Measurements from ENCODE around the gene TNKS2.

DNA sequence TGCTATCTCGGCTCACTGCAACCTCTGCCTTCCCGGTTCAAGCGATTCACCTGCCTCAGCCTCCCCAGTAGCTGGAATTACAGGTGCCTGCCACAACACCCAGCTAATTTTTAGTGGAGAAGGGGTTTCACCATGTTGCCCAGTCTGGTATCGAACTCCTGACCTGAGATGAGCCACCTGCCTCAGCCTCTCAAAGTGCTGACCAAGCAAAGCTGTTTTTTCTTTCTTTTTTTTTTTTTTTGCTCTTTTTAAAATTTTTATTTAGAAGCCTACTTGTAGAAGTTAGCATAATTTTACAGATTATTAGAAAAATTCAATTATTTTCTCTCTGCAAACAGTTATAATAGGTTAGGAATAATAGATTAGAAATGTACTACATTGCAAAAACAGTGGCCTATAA lies 112.2 kb downstream of the TNKS2 start:
- TF ChIP-seq CTCF (IDR thresholded peaks at IDR 0.05) (no peak), POLR2A (IDR thresholded peaks at IDR 0.05) (no peak)
